Right hindlimb (tissue), 1 donor: ENCODE data around the gene DGKH.

Source experiments
- DNase-seq: peaks from one replicate; pipeline ENCODE4 v3.0.0-alpha.2; 2018

DGKH gene, protein sequence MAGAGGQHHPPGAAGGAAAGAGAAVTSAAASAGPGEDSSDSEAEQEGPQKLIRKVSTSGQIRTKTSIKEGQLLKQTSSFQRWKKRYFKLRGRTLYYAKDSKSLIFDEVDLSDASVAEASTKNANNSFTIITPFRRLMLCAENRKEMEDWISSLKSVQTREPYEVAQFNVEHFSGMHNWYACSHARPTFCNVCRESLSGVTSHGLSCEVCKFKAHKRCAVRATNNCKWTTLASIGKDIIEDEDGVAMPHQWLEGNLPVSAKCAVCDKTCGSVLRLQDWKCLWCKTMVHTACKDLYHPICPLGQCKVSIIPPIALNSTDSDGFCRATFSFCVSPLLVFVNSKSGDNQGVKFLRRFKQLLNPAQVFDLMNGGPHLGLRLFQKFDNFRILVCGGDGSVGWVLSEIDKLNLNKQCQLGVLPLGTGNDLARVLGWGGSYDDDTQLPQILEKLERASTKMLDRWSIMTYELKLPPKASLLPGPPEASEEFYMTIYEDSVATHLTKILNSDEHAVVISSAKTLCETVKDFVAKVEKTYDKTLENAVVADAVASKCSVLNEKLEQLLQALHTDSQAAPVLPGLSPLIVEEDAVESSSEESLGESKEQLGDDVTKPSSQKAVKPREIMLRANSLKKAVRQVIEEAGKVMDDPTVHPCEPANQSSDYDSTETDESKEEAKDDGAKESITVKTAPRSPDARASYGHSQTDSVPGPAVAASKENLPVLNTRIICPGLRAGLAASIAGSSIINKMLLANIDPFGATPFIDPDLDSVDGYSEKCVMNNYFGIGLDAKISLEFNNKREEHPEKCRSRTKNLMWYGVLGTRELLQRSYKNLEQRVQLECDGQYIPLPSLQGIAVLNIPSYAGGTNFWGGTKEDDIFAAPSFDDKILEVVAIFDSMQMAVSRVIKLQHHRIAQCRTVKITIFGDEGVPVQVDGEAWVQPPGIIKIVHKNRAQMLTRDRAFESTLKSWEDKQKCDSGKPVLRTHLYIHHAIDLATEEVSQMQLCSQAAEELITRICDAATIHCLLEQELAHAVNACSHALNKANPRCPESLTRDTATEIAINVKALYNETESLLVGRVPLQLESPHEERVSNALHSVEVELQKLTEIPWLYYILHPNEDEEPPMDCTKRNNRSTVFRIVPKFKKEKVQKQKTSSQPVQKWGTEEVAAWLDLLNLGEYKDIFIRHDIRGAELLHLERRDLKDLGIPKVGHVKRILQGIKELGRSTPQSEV

DNA sequence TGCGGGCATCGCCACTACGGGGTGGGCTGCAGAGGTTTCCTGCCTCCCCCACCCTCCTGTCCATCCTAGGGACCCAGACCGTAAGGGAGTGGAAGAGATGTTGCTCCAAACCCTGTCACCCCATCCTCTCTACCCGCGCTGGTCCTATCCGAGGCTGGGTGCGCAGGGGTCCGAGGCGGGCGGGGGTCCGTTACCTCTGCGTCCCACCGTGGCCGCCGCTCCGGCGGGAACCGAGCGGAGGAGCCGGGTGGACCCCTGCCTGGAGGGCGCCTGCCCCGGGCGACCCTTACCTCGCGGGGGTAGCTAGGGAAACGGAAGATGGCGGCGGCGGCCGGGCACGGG, at the start of gene DGKH:
Gene DGKH (plus strand): TSS at position 307 of the 342 bp plus-strand sequence. CDS start 126 bp downstream, outside the sequence.
- DNase-seq = no peak

- DNase-seq = no peak
These were observed 47.6 kb upstream of the DGKH start for GRCh38 chr13:42000846-42001245.

DNA sequence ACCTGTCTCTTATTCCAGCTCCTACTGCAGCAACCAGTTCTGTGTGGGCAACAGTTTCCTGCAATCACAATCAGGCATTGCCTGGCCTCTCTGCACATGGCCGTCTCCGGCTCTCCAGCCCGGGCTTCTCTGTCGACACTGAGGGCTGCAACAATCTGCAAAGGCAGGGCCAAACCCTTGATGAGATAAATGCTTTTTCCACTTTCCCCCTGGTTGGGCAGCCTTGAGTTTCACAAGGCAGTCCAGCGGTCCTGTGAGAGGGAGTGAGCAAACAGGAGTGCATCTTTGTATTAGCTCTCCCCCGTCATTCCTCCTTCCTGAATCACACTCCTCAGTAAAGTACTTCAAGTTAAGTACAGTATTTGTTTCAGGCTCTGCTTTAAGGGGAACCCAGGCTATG, 46.9 kb upstream of the DGKH start:
- DNase-seq = no peak

DNA sequence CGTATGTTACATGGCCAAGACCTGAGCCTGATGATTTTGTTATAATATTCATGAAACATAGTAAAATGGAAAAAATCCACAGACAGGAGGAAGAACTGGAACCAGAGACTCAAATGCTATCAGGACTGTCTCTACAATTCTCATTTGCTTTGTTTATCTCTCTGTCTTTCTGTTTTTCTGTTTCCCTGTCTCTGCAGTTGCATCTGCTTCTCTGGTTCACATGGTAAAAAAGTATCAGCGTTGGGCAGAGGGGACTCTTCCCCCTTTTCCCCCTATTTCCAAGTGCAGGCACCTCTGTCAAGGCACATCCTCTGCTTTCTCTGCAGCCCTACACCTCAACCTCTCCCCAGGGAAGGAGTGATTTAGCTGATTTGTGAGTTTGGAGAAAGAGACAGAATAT, 46.4 kb upstream of the DGKH start:
- no peak for DNase-seq

- no peak for DNase-seq
These were observed 40.6 kb upstream of the DGKH start for GRCh38 chr13:42007844-42008243.

DNA sequence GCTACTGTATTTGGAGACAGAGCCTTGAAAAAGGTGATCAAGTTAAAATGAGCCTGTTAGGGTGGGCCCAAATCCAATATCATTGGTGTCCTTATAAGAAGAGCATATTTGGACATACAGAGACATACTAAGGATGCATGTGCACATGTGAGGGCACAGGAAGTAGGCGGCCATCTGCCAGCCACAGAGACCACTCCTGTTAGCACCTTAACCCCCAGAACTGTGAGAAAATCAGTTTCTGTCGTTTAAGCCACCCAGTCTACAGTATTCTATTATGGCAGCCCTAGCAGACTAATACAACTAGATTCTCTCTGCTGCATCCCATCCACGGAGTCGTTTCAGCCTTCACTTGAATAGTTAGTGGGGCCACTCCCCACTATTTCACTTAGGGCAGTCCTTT, 39.4 kb upstream of the DGKH start:
- no peak for DNase-seq

- DNase-seq = no peak
These were observed 36.7 kb upstream of the DGKH start for GRCh38 chr13:42011601-42012350.

DNA sequence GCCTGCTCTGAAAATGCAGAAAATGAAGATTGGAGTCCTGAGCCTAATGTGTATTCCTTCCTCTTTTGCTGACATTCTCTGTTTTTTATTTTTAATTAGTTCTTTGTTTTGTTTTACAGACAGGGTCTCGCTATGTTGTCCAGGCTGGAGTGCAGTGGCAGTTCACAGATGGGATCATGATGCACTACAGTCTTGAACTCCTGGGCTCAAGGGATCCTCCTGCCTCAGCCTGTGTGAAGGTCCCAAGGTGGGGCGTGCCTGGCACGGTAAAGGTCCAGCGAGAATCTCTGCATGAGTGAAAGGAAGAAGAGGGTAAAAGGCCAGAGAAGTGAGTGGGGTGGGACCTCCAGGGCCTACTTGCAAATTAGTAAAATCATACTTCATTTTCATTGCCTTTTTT, 34.3 kb upstream of the DGKH start:
- DNase-seq = no peak

DNA sequence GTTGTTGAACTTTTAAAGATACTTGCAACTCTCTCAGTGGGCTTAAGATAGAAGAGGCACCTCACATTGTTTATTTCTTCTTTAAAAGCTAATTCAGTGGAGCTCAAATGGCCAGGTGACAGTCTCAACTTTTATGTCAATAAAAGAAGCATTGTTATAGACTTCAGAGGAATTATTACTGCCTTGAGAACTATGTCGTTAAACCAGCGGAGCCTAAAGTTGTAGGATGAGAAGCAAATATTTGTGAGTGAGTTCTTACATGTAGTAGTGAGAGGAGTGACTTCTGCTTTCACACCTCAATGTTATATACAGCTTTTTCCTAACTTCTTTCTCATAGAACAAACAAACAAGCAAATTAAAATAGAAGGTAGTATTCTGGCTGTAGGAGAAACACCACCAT, 31.2 kb upstream of the DGKH start:
- DNase-seq = no peak

- DNase-seq = no peak
These were observed 26.6 kb upstream of the DGKH start for GRCh38 chr13:42021851-42022250.

- DNase-seq = no peak
These were observed 26.1 kb upstream of the DGKH start for GRCh38 chr13:42022336-42022735.

DNA sequence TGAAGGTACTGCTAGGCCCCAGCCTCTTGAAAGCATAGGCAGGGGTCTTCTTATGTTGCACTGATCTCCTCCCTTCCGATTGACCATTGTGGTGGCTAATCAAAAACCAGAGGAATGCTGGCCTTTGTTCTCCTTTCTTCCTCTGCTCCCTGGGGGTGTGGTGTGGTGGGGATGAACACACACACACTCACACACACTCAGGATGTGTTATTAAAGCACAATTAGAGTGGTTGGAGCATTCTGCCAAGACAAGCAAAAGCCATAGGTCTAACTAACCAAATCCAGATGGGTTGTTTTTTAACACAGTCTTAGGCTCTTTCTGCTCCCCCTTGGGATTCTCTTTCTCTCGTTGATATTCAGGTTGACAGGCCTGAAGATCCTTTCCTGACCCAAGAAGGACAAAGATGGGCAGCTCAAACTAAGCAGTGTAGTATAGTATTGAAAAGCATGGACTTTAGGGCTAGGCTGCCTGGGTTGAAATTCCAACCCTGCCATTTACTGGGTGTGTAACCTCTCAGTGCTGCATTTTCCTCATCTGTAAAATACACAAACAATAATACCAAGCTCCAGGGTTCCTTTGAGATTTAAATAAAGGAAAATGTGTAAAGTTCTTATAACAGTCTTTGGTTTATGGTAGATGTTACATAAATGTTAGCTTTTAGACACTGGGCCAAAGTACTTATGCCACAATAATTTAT, 25.5 kb upstream of the DGKH start:
- DNase-seq = no peak

DNA sequence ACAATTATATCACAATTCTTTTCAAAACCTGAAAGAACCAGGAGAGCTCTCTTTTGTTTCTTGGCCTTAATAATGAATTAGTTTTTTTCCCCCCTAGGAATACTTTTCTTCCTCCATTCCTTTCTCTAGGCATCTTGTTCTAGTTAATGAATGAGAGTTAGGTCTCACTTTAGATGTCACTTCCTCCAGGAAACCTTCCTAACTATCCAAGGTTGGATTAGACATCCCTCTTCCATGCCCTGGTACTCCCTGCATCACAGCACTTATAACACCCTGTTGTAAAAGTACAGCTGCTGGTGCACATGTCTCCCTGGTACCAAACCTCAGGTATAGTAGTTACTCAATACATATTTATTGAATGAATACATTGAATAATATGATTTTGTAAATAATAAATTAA, 21.2 kb upstream of the DGKH start:
- DNase-seq = no peak

- no peak for DNase-seq
These were observed 20.2 kb upstream of the DGKH start for GRCh38 chr13:42028113-42028799.

DNA sequence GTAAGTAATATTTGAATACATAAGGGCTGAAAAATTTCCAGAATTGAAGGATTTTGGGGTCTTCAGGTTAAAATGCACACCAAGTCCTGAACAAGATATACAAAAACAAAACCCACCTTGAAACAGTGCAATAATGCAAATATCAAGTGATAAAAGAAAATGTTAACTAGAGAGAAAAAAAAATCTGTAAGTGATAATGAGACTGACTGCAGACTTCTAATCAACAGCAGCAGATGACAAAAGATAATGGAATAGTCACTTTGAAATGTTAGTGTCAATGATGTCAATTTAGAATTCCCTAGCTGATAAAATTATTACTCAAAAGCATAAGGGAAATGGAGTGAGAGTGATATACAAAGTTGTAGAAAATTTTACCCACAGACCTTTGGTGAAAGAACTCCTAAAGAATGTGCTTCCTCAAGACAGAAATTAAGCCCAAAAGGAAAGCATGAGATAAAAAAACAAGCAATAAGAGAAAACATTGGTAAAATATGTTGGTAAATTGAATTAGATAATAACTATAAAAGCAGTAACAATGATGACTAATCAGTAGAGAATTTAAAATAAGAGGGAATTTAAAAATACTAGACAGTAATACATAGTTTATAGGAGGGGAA, 12.4 kb upstream of the DGKH start:
- DNase-seq = no peak

DNA sequence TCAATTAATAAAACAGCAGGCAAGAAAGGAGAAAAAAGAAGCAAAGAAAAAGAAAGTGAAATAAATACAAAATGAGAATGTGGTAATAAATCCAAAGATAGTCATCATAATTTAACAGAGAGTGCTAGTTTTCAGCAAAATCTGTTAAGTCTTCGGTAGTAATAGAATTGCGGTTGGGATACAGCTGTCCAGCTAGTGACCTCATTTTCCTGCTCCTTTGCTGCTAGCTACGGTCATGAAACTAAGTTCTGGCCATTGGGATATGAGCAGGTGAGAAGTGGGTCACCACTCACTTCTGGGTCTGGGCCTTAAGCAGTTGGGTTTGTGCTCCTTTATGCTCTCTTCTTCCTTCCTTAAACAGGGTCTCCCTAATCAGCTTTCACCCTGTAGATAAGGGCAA, 11.7 kb upstream of the DGKH start:
- no peak for DNase-seq

DNA sequence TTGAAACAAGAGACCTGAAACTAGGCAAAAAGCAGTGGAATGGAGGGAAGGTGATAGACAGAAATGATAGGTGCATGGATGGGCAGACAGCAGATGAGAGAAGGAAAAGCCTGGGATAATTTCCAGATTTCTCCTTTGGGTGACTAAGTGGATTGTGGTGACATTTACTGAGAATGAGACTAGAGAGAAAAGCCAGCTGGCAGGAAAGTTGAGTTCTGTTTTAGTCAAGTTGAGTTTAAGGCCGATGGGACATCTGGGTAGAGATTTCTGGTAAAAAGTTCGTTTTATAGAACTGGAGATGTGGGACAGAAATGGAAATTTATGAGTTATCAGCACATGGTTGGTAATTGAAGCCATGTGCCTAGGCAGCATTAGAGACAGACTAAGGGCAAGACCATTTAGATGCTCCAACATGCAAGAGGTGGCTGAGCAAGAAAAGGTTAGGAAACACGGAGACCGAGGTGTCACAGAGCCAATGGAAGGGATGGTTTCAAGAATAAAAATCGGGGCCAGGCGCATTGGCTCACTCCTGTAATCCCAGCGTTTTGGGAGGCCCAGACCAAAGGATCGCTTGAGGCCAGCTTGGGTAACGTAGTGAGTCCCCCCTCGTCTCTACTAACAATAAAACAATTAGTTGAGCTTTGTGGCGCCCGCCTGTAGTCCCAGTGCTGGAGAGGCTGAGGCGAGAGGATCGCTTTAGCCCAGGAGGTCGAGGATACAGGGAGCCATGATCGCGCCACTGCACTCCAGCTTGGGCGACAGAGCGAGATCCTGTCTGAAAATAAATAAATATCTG, 9.6 kb upstream of the DGKH start:
- DNase-seq = no peak

DNA sequence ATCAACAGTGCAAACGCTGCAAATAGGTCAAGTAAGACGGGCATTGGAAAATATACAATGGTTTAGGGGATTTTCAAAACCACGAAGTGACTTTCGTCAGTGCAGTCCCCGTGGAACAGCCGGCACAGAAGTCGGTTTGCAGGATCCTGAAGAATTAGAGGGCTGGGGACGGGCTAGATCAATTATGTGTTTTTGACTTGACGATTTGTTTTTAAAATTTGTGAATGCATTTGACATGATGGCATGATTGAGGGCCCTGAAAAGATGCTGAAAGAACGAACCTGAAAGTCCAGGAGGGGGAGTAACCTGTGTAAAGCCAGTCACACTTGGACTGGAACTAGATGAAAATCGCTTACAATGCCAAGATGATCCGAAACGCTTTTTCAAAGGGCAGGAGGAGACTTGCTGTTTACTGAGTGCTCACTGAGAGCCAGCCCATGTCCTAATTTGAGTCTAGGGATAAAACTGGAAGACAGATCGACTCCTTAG, 8.9 kb upstream of the DGKH start:
- DNase-seq = no peak

GRCh38 chr13:42039946-42040729, 8.3 kb upstream of the DGKH start:
- peak; percentile 94 for DNase-seq
